Mammary epithelial cell (primary cell): ENCODE data around the gene ALDH1L2.

Source experiments
- EZH2 ChIP-seq: IDR thresholded peaks from 2 replicates; pipeline ENCODE4 v1.6.1; 2012; ENCODE audit warnings: low read length, inconsistent platforms, borderline replicate concordance
- TF ChIP-seq, protein P1 (sequence below), 2 donors: IDR thresholded peaks in 1 of 2; conservative IDR thresholded peaks in 1 of 2; 2 replicates each; pipeline ENCODE4 v1.5.1; 2011 to 2012; ENCODE audit warnings: inconsistent platforms in 2 of 2, low read length in 2 of 2, mild to moderate bottlenecking in 2 of 2, control low read depth in 1 of 2, low read depth in 1 of 2; ENCODE audit not compliant: insufficient read depth in 1 of 2; ENCODE audit errors: extremely low read depth in 1 of 2

DNA sequence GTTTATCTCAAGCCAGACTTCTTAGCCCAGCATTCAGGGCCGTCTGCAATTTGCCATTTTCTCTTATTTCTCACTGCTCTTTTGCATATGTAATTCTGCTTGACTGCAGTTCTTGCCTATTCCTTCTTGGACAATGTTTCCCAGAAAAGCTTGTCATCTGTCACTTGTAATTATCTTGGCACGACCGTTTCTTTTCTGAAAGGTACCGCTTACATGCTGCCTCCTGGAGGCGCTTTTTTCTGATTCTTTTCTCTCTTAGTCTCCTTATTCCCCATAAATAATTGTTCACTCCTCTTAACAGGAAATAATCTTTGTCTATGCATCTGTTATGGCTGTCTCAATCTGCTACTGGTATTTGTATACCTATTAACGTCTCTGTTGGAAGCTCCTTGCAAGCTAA lies 1.2 kb upstream of the ALDH1L2 start:
- TF ChIP-seq, protein P1, sequence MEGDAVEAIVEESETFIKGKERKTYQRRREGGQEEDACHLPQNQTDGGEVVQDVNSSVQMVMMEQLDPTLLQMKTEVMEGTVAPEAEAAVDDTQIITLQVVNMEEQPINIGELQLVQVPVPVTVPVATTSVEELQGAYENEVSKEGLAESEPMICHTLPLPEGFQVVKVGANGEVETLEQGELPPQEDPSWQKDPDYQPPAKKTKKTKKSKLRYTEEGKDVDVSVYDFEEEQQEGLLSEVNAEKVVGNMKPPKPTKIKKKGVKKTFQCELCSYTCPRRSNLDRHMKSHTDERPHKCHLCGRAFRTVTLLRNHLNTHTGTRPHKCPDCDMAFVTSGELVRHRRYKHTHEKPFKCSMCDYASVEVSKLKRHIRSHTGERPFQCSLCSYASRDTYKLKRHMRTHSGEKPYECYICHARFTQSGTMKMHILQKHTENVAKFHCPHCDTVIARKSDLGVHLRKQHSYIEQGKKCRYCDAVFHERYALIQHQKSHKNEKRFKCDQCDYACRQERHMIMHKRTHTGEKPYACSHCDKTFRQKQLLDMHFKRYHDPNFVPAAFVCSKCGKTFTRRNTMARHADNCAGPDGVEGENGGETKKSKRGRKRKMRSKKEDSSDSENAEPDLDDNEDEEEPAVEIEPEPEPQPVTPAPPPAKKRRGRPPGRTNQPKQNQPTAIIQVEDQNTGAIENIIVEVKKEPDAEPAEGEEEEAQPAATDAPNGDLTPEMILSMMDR (conservative IDR thresholded peaks at IDR 0.05 in 1 of 2, IDR thresholded peaks at IDR 0.05 in 1 of 2; ENCODE audit: extremely low read depth in 1 of 2, insufficient read depth in 1 of 2, low read depth in 1 of 2, low read length in 2 of 2) = no peak
- TF ChIP-seq EZH2 = no peak
